ENCODE results near the gene SPTBN1. TPM values are rescaled to one million over a fixed set of nuclear protein-coding genes. Genes with fewer than 3 reads are reported as not detected.

The SPTBN1 gene
- total and polyA plus RNA-seq, 2 of the 4 experiments (the other 2 are of a cell fraction): 49.1 to 241 TPM

- Histone ChIP-seq H3K4me3 (ENCODE audit: insufficient read depth, low read depth, low read length) (no peak overlapping the region), H3K14ac (replicated peaks; ENCODE audit: low read depth, low read length) (peak overlapping the region; percentile 35; the same call in 1 of the 2 replicates), H3K9me3 (ENCODE audit: control insufficient read depth, insufficient read depth, low read length) (no peaks in the 10 kb centered on the region), H4K91ac (ENCODE audit: insufficient read depth, low read depth, low read length) (0 out of 2 replicates have a peak overlapping the region, but pooled peaks have one; percentile 2), H3K23ac (ENCODE audit: low read depth, low read length) (no peak overlapping the region; the same call in 1 of the 2 replicates), H3K79me1 (ENCODE audit: low read depth in 1 of 2, low read length in 2 of 2) (peaks cover 33 to 58% of the 10 kb centered on the region in 2 experiments), H3K4ac (ENCODE audit: low read depth, low read length) (peak overlapping the region; percentile 12; the same call in 1 of the 2 replicates), H2BK5ac (ENCODE audit: low read depth, low read length, poor library complexity, severe bottlenecking) (no peak overlapping the region), H3K27me3 (ENCODE audit: control insufficient read depth, insufficient read depth, low read length) (no peaks in the 10 kb centered on the region), H4K8ac (ENCODE audit: low read depth in 2 of 2, low read length in 2 of 2) (0 out of 4 replicates have a peak overlapping the region, but pooled peaks of 1 of the 2 experiments have one; percentile 15), H3K18ac (ENCODE audit: low read depth, low read length) (no peak overlapping the region), H2BK120ac (ENCODE audit: low read depth, low read length) (0 out of 2 replicates have a peak overlapping the region, but pooled peaks have one; percentile 14), H4K20me1 (ENCODE audit: insufficient read depth, low read length) (no peaks in the 10 kb centered on the region), H2AK9ac (replicated peaks; ENCODE audit: low read depth, low read length, poor library complexity) (no peak overlapping the region), H3K4me2 (ENCODE audit: low read depth, low read length) (peak overlapping the region; percentile 30; the same call in 1 of the 2 replicates), H3K56ac (ENCODE audit: extremely low read depth, insufficient read depth, low read length) (no peak overlapping the region), H3K9ac (ENCODE audit: low read depth, low read length) (no peak overlapping the region), H2BK20ac (ENCODE audit: low read depth, low read length) (0 out of 2 replicates have a peak overlapping the region, but pooled peaks have one; percentile 21), H3K27ac (ENCODE audit: insufficient read depth, low read length) (no peak overlapping the region), H2AK5ac (ENCODE audit: low read depth, low read length) (peak overlapping the region; percentile 6; the same call in 1 of the 2 replicates), H4K5ac (ENCODE audit: low read depth, low read length) (no peak overlapping the region), H3K4me1 (ENCODE audit: control insufficient read depth, insufficient read depth, low read length) (peaks cover 14% of the 10 kb centered on the region), H3K9me1 (ENCODE audit: insufficient read depth, low read length) (peaks cover 25% of the 10 kb centered on the region), H2AFZ (replicated peaks; ENCODE audit: low read length, poor library complexity) (no peak overlapping the region), H3K36me3 (ENCODE audit: control insufficient read depth, insufficient read depth, low read length) (peaks cover 19% of the 10 kb centered on the region), H2BK15ac (ENCODE audit: low read depth, low read length) (0 out of 3 replicates have a peak overlapping the region, but pooled peaks have one; percentile 8)
- 45% methylated on average over 5 of the region's 7 CpGs; no CpG with 5 or more reads in 1 of the 2 experiments for WGBS, 2 experiments (ENCODE audit: extremely low coverage in 2 of 2, insufficient read length in 1 of 2)
- ATAC-seq (ENCODE audit: low read depth): no peak
- ChIA-PET CTCF (no interaction called here), POLR2A (ENCODE audit: unreplicated experiment) (no interaction called here)
- no peak for TF ChIP-seq CHD1 (IDR thresholded peaks at IDR 0.05; ENCODE audit: low read depth, low read length)
- TF ChIP-seq USF2 (IDR thresholded peaks at IDR 0.05; ENCODE audit: low read depth, low read length): no peak
- TF ChIP-seq BHLHE40 (IDR thresholded peaks at IDR 0.05; ENCODE audit: low read depth, low read length): no peak
- TF ChIP-seq NFE2L2 (IDR thresholded peaks at IDR 0.05; ENCODE audit: low read depth, low read length): 0 out of 2 replicates have a peak, but pooled peaks have one; percentile 15
- TF ChIP-seq RAD21 (IDR thresholded peaks at IDR 0.05; ENCODE audit: low read length): no peak
- TF ChIP-seq RCOR1 (IDR thresholded peaks at IDR 0.05; ENCODE audit: insufficient replicate concordance, low read length): no peak
- intact Hi-C loops (cut with micrococcal nuclease): loop anchor here (5.0 kb wide), 1 partner anchor 181 kb away; the partner anchor contains the start of gene SPTBN1
- dilution Hi-C loops (cut with HindIII; ENCODE audit: low sequenced_read_pairs, unreplicated experiment): no loop called here
- in situ Hi-C loops (cut with MboI; ENCODE audit: low sequenced_read_pairs): no loop called here
- BruUV-seq (replicated peaks): no TSS peak
- peak; percentile 29 for DNase-seq
Measured at GRCh38 chr2:54638774-54639187, 182.7 kb downstream of the SPTBN1 start.

All from IMR-90 (cell line).